ENCODE measurements around the gene ACSM5. TPM values are rescaled to one million over a fixed set of nuclear protein-coding genes. Genes with fewer than 3 reads are reported as not detected.

Gene ACSM5
- total RNA-seq, 4 donors from 2014 or later = 1.00 to 4.8 TPM; not detected in 2

GRCh38 chr16:20383106-20384029 is 26.0 kb upstream of the ACSM5 start:
- intact Hi-C loops (cut with DNase I) = loop anchor here (10.0 kb wide), 1 partner anchor 331 kb away; no protein-coding TSS in a partner anchor
- 30 to 31% methylated on average over 6 to 11 of the region's 11 CpGs for WGBS, 2 donors
- H3K9me3 ChIP-seq = no peaks in the 10 kb centered on the region
- TF ChIP-seq CTCF (IDR thresholded peaks at IDR 0.05) (peak in 5 of 6 experiments; percentile 55 to 74 (median 68)), POLR2A (IDR thresholded peaks at IDR 0.05) (no peak)
- H3K27me3 ChIP-seq = peaks cover 0 to 20% (median 0%) of the 10 kb centered on the region in 4 donors
- peaks cover 0 to 10% (median 0%) of the 10 kb centered on the region in 3 donors for H3K4me1 ChIP-seq
- H3K36me3 ChIP-seq = no peaks in the 10 kb centered on the region
- no peak for DNase-seq
- H3K4me3 ChIP-seq = no peak overlapping the region
- H3K27ac ChIP-seq = no peak overlapping the region

GRCh38 chr16:20385844-20386832 is 23.2 kb upstream of the ACSM5 start:
- no peaks in the 10 kb centered on the region for H3K9me3 ChIP-seq
- intact Hi-C loops (cut with DNase I) = loop anchor here (5.0 to 10.0 kb wide), 3 partner anchors 329 to 489 kb away; no protein-coding TSS in a partner anchor
- TF ChIP-seq CTCF (IDR thresholded peaks at IDR 0.05) = peak; percentile 46 to 83 (median 70)
- TF ChIP-seq POLR2A (IDR thresholded peaks at IDR 0.05) = no peak
- H3K27ac ChIP-seq = no peak overlapping the region
- 25 to 26% methylated on average over 18 to 26 of the region's 30 CpGs for WGBS, 2 donors
- no peak overlapping the region for H3K4me3 ChIP-seq
- peaks cover 0 to 20% (median 0%) of the 10 kb centered on the region in 4 donors for H3K27me3 ChIP-seq
- no peak for DNase-seq
- no peaks in the 10 kb centered on the region for H3K36me3 ChIP-seq
- peaks cover 0 to 10% (median 0%) of the 10 kb centered on the region in 3 donors for H3K4me1 ChIP-seq

GRCh38 chr16:20387978-20388377 is 21.4 kb upstream of the ACSM5 start:
- Histone ChIP-seq H3K4me1 (peaks cover 0 to 10% (median 0%) of the 10 kb centered on the region in 3 donors), H3K27ac (no peak overlapping the region), H3K9me3 (no peaks in the 10 kb centered on the region), H3K4me3 (no peak overlapping the region), H3K27me3 (peaks cover 0 to 20% (median 0%) of the 10 kb centered on the region in 4 donors), H3K36me3 (no peaks in the 10 kb centered on the region)
- WGBS, 2 donors = 92 to 94% methylated on average over 3 of the region's 3 CpGs
- intact Hi-C loops (cut with DNase I) = loop anchor here (5.0 to 10.0 kb wide), 3 partner anchors 327 to 491 kb away; no protein-coding TSS in a partner anchor
- TF ChIP-seq POLR2A (IDR thresholded peaks at IDR 0.05) (no peak), CTCF (IDR thresholded peaks at IDR 0.05) (no peak)
- DNase-seq = no peak

GRCh38 chr16:20388854-20389253 is 20.5 kb upstream of the ACSM5 start:
- intact Hi-C loops (cut with DNase I) = loop anchor here (5.0 to 10.0 kb wide), 3 partner anchors 326 to 492 kb away; no protein-coding TSS in a partner anchor
- no peak for DNase-seq
- no peaks in the 10 kb centered on the region for H3K9me3 ChIP-seq
- H3K27me3 ChIP-seq = peaks cover 0 to 20% (median 0%) of the 10 kb centered on the region in 4 donors
- peaks cover 0 to 10% (median 0%) of the 10 kb centered on the region in 3 donors for H3K4me1 ChIP-seq
- H3K27ac ChIP-seq = no peak overlapping the region
- no peaks in the 10 kb centered on the region for H3K36me3 ChIP-seq
- 33 to 44% methylated on average over 1 of the region's 1 CpG for WGBS, 2 donors
- no peak overlapping the region for H3K4me3 ChIP-seq
- TF ChIP-seq POLR2A (IDR thresholded peaks at IDR 0.05) (no peak), CTCF (IDR thresholded peaks at IDR 0.05) (no peak)
